NCI-H128 (cell line): ENCODE data around the gene RBPJ.

Experiments
- DNase-seq: peaks from one replicate; lab custom pipeline; 2025; ENCODE audit not compliant: unreplicated experiment; lab: John Stamatoyannopoulos, UW

RBPJ gene

DNA sequence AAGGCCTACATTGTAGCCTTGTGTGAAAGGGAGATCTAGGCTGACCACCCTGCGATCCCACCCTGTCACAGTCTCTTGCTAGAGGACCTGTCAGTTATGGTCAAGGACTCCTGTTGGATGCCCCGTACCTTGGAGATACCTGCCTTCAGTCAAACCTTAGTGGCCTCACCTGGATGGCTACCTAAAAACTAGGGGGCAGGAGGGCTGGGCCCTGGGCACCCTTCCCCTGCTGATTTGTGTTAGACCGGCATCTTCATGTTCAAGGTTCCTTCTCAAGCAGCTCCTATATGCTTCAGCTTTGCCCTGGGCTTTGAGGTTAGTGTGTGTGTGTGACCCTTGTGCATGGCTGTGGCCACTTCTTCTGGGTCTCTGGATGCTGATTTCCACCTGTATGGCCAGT is 134.1 kb downstream of the RBPJ start:
- DNase-seq, result no peak

DNA sequence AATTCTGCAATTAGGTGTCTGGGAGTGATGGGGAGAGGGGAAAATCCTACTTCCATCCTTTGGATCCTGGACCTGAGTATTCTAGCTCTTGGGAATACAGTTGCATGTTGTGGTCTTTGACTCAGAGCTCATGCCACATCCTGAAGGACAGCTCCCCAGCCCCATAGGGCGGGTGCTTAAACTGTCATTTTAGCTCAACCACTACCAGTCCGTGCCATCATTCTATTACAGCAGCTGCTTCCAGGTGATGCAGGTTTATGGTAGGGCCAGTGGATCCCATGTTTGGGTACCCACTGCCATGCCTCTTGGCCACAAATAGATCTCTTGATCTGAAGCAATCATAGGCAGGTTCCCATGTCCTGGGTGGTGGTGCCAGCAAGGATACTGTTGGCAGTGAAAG is 134.8 kb downstream of the RBPJ start:
- DNase-seq, result no peak

DNA sequence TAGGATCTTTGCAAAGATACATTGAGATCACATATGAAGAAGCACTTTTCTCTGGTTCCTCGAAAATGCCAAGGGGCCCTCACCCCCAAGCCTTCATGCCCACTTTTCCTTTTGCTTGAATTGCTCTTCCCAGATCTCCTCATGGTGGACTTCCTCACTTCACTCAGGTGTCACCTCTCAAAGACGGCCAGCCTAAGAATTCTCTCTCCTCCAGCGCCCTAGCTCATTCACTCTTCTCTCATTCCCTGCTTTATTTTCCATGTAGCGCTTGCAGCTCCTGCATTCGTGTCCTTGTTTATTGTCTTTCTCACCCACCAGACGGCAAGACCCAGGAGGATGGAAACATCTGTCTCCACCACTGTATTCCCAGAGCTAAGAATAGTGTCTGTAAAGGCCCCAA is 136.6 kb downstream of the RBPJ start:
- no peak for DNase-seq

DNA sequence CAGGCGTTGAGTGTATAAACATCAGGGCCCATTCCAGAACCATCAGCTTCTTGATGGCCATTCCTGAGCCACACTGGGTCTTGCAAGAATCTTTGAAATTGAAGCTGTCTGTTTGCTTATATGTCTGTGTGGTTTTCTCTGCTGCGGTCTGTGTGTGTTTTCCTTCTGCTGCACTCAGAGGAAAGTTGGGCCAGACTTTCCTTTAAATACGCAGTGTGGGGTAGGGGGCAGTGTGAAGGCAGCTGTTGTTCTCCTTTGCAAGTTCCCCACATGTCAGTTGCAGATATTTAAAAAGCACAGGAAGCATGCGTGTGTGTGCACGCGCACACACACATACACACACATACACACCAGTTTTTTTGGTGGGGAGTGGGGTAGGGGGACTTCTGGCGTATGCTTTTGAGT is 137.3 kb downstream of the RBPJ start:
- no peak for DNase-seq

DNA sequence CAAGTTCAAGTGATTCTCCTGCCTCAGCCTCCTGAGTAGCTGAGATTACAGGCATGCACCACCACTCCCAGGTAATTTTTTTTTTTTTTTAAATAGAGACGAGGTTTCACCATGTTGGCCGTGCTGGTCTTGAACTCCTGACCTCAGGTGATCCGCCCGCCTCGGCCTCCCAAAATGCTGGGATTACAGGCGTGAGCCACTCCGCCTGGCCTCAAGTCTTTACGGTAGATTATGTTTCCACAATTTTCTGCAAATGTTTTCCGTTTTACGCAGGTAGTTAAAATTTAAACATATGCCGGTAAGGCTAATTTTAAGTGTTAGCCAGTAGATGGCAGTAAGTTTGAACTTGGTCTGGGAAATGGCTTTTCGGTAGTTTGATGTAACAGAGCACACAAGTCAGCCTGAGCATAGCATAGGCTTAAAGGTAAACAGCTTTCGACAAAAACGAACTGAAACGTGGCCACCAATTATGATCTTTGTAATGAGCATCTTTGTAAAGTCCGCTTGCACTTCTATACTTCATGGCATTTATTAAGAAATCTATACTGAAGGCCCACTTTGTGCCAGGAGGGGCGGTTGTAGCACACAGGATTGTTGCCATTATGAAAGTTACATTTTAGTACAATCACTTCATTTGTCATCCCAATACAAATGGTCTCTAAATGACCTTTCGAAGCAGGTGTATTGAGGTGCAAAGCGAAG is 138.4 kb downstream of the RBPJ start:
- no peak for DNase-seq

DNA sequence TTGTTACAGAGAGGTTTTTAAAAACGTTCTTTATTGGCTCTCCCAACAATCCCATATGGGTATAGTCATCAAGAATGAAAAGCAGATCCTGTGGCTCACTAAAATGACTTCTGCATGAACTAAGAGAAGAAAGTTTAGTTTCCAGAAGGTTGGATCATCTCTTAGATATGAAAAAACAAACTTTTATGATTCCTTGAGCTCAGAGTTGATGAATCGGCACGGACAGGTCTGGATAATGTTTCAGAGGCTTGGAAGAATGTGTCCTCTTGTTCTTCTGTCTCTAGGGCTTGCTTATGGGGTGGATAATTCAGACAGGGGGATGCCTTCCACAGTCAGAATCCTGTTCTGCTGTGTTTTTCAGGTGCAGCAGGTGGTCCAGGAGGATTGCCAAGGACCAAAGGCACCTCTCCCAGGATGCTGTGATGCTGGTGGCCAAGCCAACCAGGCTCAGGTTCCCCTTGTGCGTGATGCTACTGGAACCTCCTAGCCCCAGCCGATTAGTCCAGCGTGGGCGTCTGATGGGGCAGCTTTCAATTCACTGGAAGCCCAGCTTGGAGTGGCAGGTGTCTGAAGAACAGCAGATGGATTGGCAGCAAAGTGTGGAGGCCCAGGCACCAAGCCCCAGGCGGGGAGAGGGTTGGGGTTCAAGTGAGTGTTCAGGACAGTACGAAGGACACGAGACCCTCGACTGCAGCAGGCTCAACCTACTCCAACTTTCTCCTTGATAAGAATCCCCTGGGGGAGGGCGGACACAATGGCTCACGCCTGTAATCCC is 139.1 kb downstream of the RBPJ start:
- no peak for DNase-seq

DNA sequence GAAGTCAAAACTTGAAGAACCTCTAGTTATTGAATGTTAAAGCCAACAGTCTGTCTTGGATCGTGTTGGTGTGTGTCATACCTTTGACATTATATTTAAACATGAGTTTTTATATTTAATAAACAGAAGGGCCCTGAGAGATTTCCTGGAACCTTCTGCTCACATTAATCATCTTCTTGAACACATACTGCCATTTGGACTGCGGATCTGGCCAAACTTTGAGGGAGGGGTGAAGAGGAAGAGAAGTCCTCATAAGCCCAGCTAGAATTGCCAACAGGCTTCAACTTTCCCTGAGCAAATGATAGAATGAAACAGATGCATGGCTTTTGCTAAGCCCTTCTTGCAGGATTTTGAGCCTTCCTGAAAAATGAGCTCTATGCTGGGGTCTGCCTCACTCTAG is 142.1 kb downstream of the RBPJ start:
- no peak for DNase-seq

DNA sequence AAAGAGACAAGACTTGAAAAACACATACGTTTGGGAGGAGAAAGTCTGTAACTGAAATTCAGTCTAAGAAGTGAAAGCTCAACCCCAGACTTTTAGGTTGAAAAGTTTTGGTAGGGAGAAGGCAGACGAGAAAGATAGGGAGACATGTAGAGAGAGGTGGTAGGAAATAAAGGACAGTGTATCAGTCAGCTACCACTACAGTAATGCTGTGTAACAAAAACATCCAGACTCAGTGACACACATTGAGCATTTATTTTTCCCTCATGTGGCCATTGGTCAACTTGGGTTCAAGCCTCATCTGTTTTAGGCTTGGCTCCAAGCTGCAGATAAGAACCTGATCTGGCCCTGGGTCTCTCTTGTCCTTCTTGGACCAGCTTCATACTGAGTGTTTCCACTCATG is 142.6 kb downstream of the RBPJ start:
- DNase-seq, result no peak

DNA sequence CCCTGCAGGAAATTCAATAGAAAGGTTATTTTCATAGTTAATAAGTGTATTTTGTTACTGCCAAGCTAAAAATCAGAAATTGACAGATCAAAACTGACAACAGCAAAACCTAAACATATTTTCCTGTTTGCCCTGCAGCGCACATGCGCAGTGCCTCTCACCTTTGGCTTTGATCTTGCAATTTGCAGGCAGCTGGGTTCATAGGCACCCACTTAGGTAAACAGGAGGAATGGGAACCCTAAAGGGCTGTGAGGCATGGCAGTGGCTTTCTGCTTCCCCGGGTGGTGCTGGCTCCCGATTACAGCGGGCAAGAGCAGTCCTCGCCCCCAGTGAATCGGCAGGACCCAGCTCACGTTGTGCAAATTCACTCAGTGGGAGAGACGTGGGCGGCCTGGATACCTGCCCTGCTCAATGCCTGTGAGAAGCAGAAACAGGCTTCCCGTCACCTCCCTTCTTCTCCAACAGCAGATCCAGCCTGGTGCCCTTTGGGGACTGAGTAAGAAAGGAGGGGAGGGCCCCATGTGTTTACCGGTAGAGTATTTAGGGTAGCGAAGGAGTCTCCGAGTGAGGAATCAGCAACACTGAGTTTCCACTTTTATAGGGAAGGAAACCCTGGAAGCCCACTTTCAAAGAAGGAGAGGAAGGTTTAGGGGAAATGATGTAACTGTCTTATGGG is 143.7 kb downstream of the RBPJ start:
- no peak for DNase-seq

DNA sequence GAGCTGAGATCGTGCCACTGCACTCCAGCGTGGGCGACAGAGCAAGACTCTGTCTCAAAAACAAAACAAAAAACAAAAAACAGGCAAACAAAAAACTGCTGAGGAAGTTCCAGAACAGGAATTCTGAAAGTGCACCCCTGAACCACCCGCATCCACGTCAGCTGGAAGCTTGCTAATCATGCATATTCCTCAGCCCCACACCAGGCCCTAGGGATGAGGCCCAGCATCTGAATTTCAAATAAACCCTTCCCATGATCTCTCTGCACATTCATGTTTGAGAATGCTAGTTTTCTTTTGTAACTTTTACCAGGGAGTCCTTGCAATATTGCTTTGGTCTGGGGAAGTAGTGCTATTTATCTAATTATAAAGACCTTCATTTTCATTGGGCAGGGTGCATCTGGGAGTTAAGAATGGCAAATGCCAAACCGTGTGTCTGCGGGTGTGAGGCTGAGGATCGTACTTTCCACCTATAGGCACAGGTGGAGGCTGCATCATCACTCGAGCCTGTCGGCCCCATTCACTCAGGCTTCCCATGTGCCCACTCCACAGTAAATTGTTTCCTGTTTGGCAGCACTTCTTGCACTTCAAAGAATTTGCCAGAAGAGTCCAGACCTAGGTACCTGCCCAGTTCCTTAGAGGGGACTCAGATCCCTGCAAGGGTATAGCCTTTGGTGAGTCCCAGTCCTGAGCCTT is 145.9 kb downstream of the RBPJ start:
- no peak for DNase-seq

DNA sequence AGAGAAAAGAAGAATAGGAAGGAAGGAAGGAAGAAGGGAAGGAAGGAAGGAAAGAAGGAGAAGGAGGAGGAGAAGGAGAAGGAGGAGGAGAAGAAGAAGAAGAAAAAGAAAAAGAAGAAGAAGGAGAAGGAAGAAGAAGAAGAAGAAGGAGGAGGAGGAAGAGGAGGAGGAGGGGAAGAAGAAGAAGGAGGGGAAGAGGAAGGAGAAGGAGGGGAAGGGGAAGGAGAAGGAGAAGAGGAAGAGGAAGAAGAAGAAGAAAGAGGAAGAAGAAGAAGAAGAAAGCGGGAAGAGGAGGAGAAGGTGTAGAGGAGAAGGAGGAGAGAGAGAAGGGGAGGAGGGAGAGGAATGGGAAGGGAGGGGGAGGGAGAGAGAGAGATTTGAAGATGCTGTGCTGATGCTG is 146.9 kb downstream of the RBPJ start:
- DNase-seq, result no peak

DNA sequence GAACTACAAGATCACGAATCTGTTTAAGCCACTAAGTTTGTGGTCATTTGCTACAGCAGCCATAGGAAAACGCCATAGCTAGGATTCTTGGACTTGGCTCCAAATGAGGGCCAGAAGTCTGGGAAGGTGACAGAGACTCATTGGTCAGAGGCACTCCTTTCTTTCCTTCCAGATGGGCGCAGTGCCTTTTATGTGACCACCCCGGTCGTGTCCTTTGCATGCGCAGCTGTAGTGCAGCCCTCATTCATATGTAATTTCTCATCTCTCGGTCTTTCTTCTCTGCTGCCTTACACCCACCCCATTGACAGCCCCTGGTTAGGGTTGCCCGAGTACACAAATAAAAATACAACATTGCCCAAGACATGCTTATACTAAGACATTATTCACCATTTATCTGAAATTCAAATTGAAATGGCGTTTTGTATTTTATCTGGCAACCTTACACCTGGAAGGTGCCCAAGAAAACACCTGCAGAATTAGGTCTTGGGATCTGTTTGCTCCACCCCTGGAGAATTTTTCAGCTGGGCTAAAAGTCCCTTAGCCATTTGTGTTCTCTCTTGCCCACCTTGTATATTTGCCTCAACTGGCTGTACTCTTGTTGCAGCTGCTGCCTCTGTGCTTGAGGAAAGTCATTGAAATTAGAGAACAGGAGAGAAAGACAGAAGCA is 147.6 kb downstream of the RBPJ start:
- DNase-seq, result no peak

DNA sequence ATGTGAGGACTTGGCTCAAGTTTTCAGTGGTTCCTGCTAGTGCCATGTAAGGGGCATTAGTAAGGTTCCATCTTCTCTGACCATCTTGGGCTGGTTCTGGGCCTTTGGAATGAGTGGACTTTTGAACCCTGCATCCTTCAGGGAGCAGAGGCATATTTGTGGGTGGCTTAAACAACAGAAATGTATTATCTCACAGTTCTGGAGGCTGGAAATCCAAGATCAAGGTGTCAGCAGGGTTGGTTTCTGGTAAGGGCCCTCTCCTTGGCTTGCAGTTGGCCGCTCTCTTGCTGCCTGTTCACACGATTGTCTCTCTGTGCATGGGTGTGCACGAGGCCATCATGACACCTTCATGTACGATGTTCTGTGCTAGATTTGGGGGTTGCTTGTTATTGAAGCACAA is 148.2 kb downstream of the RBPJ start:
- no peak for DNase-seq

DNA sequence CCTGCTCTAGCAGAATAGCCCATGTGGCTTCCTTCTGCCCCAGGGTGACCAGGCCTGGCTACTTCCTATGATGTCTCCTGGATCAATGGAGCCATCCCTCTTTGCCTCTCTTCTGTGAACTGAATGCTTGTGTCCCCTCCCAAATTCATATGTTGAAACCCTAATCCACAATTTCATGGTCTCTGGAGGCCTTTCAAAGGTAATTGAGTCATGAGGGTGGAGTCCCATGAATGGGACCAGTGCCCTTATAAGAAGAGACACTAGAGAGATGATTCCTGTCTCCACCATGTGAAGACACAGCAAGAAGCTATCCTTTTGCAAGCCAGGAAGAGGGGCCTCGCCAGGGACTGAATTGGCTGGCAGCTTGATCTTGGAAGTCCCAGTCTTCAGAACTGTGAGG is 151.1 kb downstream of the RBPJ start:
- DNase-seq, result no peak

DNA sequence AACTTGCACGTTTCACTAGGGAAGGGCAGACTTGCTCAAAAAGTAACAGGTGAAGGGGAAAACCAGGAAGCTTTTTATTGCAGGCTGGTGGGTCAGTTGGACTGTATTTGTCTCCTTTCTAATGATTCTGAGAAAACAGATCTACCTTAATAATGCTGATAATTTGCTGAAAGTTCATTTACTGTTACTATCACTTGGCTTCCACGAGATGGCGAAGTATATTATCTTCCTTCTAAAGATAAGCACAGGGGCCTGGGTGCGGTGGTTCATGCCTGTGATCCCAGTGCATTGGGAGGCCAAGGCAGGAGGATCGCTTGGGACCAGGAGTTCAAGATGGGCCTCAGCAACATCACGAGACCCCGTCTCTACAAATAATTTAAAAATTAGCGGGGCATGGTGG is 153.1 kb downstream of the RBPJ start:
- DNase-seq, result no peak

DNA sequence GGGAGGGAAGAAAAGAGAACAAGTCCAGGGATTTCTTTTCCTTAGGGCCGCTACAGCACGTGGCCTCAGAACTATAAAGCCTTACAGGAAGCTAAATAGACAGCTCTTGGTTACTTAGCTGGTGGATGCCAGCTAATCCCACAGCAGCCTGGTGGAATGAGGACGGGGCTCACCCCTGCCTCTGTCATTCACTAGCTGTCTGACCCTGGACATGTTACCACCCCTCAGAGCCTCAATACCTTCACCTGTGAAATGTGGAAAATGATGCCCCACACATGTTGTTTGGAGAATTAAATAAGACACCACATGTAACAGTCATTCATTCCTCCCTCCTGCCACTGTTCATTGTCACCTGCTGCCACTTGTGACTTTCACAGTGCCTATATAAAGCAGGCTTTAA is 153.7 kb downstream of the RBPJ start:
- DNase-seq, result no peak

DNA sequence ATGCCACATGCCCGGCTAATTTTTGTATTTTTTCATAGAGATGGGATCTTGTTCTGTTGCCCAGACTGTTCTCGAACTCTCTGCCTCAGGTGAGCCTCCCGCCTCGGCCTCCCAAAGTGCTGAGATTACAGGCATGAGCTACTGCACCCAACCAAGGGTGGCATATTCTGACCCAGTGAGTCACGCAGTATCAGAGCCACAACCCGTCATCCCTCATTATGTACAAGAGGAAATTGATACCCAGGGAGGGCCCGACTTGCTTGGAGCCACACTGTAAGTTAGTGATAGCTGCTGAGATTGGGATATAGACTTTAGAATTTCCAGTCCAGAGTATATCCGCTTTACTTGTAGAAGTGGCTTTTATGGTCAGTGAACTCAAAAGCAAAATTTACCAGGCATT is 154.9 kb downstream of the RBPJ start:
- DNase-seq, result no peak

DNA sequence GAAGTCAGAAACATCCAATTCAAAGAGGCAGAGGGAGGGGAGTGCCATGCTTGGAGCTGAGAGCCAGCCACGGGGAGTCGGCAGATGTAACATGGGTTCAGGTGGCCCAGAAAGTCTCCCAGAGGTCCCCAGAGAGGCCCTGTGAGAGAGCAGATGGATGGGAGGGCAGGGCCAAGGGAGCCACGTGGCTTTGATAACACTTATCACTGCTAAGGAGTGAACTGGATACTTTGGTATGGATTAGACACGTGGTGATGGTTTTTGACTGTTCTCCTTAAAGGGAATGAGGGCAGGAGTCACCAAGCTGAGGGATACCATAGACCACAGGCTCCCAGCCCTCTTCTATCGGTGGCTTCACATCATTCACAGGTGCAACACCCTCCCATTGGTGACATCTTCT is 155.7 kb downstream of the RBPJ start:
- no peak for DNase-seq

DNA sequence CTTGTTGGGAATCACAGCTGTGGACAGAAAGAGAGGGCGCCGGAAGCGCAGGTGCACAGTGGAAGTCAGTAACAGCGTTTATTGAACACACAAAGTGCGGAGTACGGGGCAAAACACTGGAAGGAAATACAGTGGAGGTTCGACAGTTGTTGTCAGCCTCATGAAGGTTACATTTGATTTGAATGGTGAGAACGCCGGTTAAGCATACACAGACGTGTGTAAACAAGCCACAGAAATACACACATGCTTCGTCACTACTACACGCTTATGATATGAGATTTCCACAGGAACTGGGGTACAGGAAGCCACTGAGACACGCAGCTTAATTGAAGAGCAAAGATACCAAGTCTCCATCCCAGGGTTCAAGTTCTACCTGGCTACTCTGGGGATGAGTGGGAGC is 157.5 kb downstream of the RBPJ start:
- no peak for DNase-seq

DNA sequence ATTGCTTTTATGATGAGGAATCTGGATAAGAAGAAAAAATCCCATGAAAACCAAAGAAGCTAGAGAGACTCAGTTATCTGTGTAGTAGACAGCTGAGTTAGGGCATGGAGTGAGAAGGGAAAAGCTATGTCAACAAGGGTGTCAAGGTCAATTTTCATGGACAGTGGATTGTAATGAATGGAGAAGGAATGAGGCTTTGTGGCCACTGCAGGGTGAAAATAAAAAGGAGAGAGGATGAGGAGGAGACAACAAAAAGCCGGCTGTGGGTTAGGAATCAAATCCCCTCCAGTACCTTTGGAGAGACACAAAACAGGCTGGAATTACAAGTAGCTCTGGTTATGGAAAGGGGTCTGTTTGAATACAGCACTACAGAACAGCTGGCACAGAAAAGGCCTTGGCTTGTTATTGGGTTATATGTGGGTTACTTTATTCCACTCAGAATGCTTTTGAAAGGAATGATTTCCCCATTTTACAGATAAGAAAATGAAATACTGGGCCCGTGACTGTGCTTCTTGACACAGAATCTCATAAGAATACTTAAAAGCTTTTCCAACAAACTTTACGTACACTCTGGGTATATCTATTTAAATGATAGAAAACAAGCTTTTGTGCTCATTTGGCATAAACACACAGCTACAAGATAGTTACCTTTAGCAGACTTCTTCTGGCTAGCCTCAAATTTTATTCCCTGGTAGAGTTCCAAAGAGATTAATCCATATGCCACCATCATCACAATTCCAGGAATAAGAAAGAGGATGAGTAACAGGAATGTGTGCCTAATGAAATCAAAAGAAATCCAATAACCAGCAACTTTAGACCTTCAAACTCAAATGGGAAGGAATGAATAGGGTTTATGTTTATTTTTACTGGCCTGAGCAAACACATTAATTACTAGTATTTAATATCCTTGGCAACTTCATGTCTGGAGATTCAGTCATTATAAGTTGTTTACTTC is 162.0 kb downstream of the RBPJ start:
- DNase-seq, result no peak
